NCI-H2171 (cell line): ENCODE data around the gene INTS6L.
"Not testable (repeated sequence)": the region's sequence is repeated elsewhere in the genome, so short reads cannot be mapped to it uniquely, and the experiment has no call there.

Experiments used
- DNase-seq: peaks from one replicate; lab custom pipeline; 2025; lab: John Stamatoyannopoulos, UW

INTS6L gene

GRCh38 chrX:135522878-135523693, 2.6 kb downstream of the INTS6L start:
- no peak for DNase-seq

- no peak for DNase-seq
Measured at GRCh38 chrX:135528254-135528653, 7.8 kb downstream of the INTS6L start.

- DNase-seq, result no peak
Measured at GRCh38 chrX:135528756-135529155, 8.3 kb downstream of the INTS6L start.

GRCh38 chrX:135530097-135530496, 9.6 kb downstream of the INTS6L start:
- no peak for DNase-seq

GRCh38 chrX:135531813-135532212, 11.4 kb downstream of the INTS6L start:
- no peak for DNase-seq

- DNase-seq, result no peak
Measured at GRCh38 chrX:135535077-135535940, 14.8 kb downstream of the INTS6L start.

GRCh38 chrX:135536877-135537276, 16.4 kb downstream of the INTS6L start:
- no peak for DNase-seq

GRCh38 chrX:135541351-135541750, 20.9 kb downstream of the INTS6L start:
- no peak for DNase-seq

GRCh38 chrX:135543172-135543571, 22.7 kb downstream of the INTS6L start:
- no peak for DNase-seq

GRCh38 chrX:135543924-135544323, 23.5 kb downstream of the INTS6L start:
- DNase-seq, result no peak

GRCh38 chrX:135544338-135544948, 24.0 kb downstream of the INTS6L start:
- no peak for DNase-seq

GRCh38 chrX:135547767-135548166, 27.3 kb downstream of the INTS6L start:
- DNase-seq, result no peak

- DNase-seq, result no peak
Measured at GRCh38 chrX:135549519-135549918, 29.1 kb downstream of the INTS6L start.

- no peak for DNase-seq
Measured at GRCh38 chrX:135556055-135556454, 35.6 kb downstream of the INTS6L start.

GRCh38 chrX:135557344-135557743, 36.9 kb downstream of the INTS6L start:
- no peak for DNase-seq

GRCh38 chrX:135572436-135572835, 52.0 kb downstream of the INTS6L start:
- no peak for DNase-seq

- DNase-seq, result no peak
Measured at GRCh38 chrX:135581496-135581895, 61.0 kb downstream of the INTS6L start.

- no peak for DNase-seq
Measured at GRCh38 chrX:135585153-135585552, 64.7 kb downstream of the INTS6L start.

- DNase-seq, result no peak
Measured at GRCh38 chrX:135591871-135592270, 71.4 kb downstream of the INTS6L start.

GRCh38 chrX:135594049-135594448, 73.6 kb downstream of the INTS6L start:
- DNase-seq, result not testable (repeated sequence)

- not testable (repeated sequence) for DNase-seq
Measured at GRCh38 chrX:135594453-135594852, 74.0 kb downstream of the INTS6L start.

- no peak for DNase-seq
Measured at GRCh38 chrX:135595543-135595942, 75.1 kb downstream of the INTS6L start.

- no peak for DNase-seq
Measured at GRCh38 chrX:135596495-135596894, 76.0 kb downstream of the INTS6L start.
